GM21717 (cell line): ENCODE data around the gene BTBD2.

ENCODE experiments used
- ATAC-seq: cut with Tn5 transposase; IDR thresholded peaks from one replicate; pipeline ENCODE4 v1.9.1; 2021; ENCODE audit warnings: mild to moderate bottlenecking, moderate library complexity; ENCODE audit not compliant: unreplicated experiment

Gene BTBD2

GRCh38 chr19:1987197-1988187, 28.0 kb downstream of the BTBD2 start:
- no peak for ATAC-seq

- ATAC-seq: no peak
Observed at GRCh38 chr19:1986357-1987162, 29.0 kb downstream of the BTBD2 start.

GRCh38 chr19:1985588-1986356, 29.7 kb downstream of the BTBD2 start:
- no peak for ATAC-seq

- ATAC-seq: no peak
Observed at GRCh38 chr19:1984357-1984756, 31.2 kb downstream of the BTBD2 start.

GRCh38 chr19:1981253-1981652, 34.3 kb downstream of the BTBD2 start:
- ATAC-seq: no peak

- no peak for ATAC-seq
Observed at GRCh38 chr19:1980809-1981181, 34.7 kb downstream of the BTBD2 start.

- ATAC-seq: no peak
Observed at GRCh38 chr19:1980091-1980808, 35.3 kb downstream of the BTBD2 start.

- ATAC-seq: no peak
Observed at GRCh38 chr19:1979642-1980041, 35.9 kb downstream of the BTBD2 start.

GRCh38 chr19:1979017-1979416, 36.5 kb downstream of the BTBD2 start:
- no peak for ATAC-seq

GRCh38 chr19:1978346-1978894, 37.1 kb downstream of the BTBD2 start:
- no peak for ATAC-seq

- ATAC-seq: no peak
Observed at GRCh38 chr19:1977120-1977519, 38.4 kb downstream of the BTBD2 start.

- no peak for ATAC-seq
Observed at GRCh38 chr19:1975162-1975480, 40.4 kb downstream of the BTBD2 start.

GRCh38 chr19:1974381-1975161, 40.9 kb downstream of the BTBD2 start:
- ATAC-seq: no peak

GRCh38 chr19:1970806-1971502, 44.6 kb downstream of the BTBD2 start:
- no peak for ATAC-seq

GRCh38 chr19:1970003-1970805, 45.3 kb downstream of the BTBD2 start:
- ATAC-seq: no peak

GRCh38 chr19:1969176-1970002, 46.1 kb downstream of the BTBD2 start:
- no peak for ATAC-seq
